SH-SY5Y (cell line): ENCODE data around the gene NUP43.

Experiments
- GATA2 ChIP-seq: IDR thresholded peaks from 2 replicates; pipeline ENCODE4 v1.6.1; 2011; ENCODE audit warnings: mild to moderate bottlenecking, low read depth, low read length
- GATA3 ChIP-seq: IDR thresholded peaks from 2 replicates; pipeline ENCODE4 v1.6.1; 2011; ENCODE audit warnings: low read depth, mild to moderate bottlenecking, low read length, moderate library complexity

Gene NUP43

GRCh38 chr6:149746147-149746946 lies at the start of gene NUP43:
TSS of gene NUP43 (minus strand) at chr6:149746529. CDS start at chr6:149746495, 34 bp downstream.
- TF ChIP-seq GATA3 (no peak), GATA2 (no peak)

- TF ChIP-seq GATA3: no peak
- TF ChIP-seq GATA2: no peak
Observed at GRCh38 chr6:149783551-149783950, 37.2 kb upstream of the NUP43 start.

GRCh38 chr6:149782337-149782736 lies 36.0 kb upstream of the NUP43 start:
- no peak for TF ChIP-seq GATA2
- no peak for TF ChIP-seq GATA3

GRCh38 chr6:149781715-149782114 lies 35.4 kb upstream of the NUP43 start:
- TF ChIP-seq GATA3: no peak
- no peak for TF ChIP-seq GATA2

- no peak for TF ChIP-seq GATA3
- no peak for TF ChIP-seq GATA2
Observed at GRCh38 chr6:149779644-149779963, 33.3 kb upstream of the NUP43 start.

- no peak for TF ChIP-seq GATA2
- no peak for TF ChIP-seq GATA3
Observed at GRCh38 chr6:149777624-149778023, 31.3 kb upstream of the NUP43 start.

- TF ChIP-seq GATA2: no peak
- TF ChIP-seq GATA3: no peak
Observed at GRCh38 chr6:149771925-149772324, 25.6 kb upstream of the NUP43 start.

GRCh38 chr6:149771185-149771584 lies 24.9 kb upstream of the NUP43 start:
- TF ChIP-seq GATA3 (no peak), GATA2 (no peak)

- TF ChIP-seq GATA2: no peak
- no peak for TF ChIP-seq GATA3
Observed at GRCh38 chr6:149769676-149770075, 23.3 kb upstream of the NUP43 start.

- TF ChIP-seq GATA3: no peak
- TF ChIP-seq GATA2: no peak
Observed at GRCh38 chr6:149766156-149766769, 19.9 kb upstream of the NUP43 start.

- no peak for TF ChIP-seq GATA3
- no peak for TF ChIP-seq GATA2
Observed at GRCh38 chr6:149763866-149764265, 17.5 kb upstream of the NUP43 start.

- TF ChIP-seq GATA3: no peak
- no peak for TF ChIP-seq GATA2
Observed at GRCh38 chr6:149761438-149761837, 15.1 kb upstream of the NUP43 start.

- TF ChIP-seq GATA2: no peak
- TF ChIP-seq GATA3: no peak
Observed at GRCh38 chr6:149756261-149756636, 9.9 kb upstream of the NUP43 start.

GRCh38 chr6:149755300-149756260 lies 9.3 kb upstream of the NUP43 start:
- TF ChIP-seq GATA3 (no peak), GATA2 (no peak)
